H1 (cell line): Measurements from ENCODE around the gene ARL10. TPM values are rescaled to one million over a fixed set of nuclear protein-coding genes. Genes with fewer than 3 reads are reported as not detected.

Experiments
- MAFK ChIP-seq: IDR thresholded peaks from 2 replicates; pipeline ENCODE4 v1.6.1; 2012; ENCODE audit warnings: low read depth, mild to moderate bottlenecking, improper control_type of control experiment, low read length
- RXRA ChIP-seq: IDR thresholded peaks from 2 replicates; pipeline ENCODE4 v1.6.1; 2011; ENCODE audit warnings: low read depth, mild to moderate bottlenecking, low read length, moderate library complexity; ENCODE audit not compliant: insufficient read depth
- SIN3A ChIP-seq, 2 experiments: IDR thresholded peaks in 1 of 2; conservative IDR thresholded peaks in 1 of 2; 2 replicates each; pipeline ENCODE4 v1.6.1; 2011 to 2012; ENCODE audit warnings: low read length in 2 of 2, improper control_type of control experiment in 1 of 2, low read depth in 1 of 2, mild to moderate bottlenecking in 1 of 2
- SIX5 ChIP-seq: IDR thresholded peaks from 2 replicates; pipeline ENCODE4 v1.6.1; 2011; ENCODE audit warnings: mild to moderate bottlenecking, low read depth, low read length
- SP1 ChIP-seq: IDR thresholded peaks from 2 replicates; pipeline ENCODE4 v1.6.1; 2011; ENCODE audit warnings: low read depth, low read length
- SRF ChIP-seq: IDR thresholded peaks from 2 replicates; pipeline ENCODE4 v1.6.1; 2011; ENCODE audit warnings: mild to moderate bottlenecking, low read depth, low read length, moderate library complexity
- TCF12 ChIP-seq: IDR thresholded peaks from 2 replicates; pipeline ENCODE4 v1.6.1; 2011; ENCODE audit warnings: low read depth, mild to moderate bottlenecking, low read length
- USF2 ChIP-seq: IDR thresholded peaks from 2 replicates; pipeline ENCODE4 v1.6.1; 2011; ENCODE audit warnings: low read length, improper control_type of control experiment
- polyA plus RNA-seq, 7 experiments: library from polyadenylated mRNA; depleted of rRNA in 3 of 7; stranded (reverse) in 5 of 7; unstranded in 2 of 7; fragments of >200 nt in 5 of 7; fragments of 200-250 nt in 2 of 7; gene quantifications; 1 replicate in 5 of 7; 2 replicates in 1 of 7; 4 replicates in 1 of 7; pipeline versions ENCODE4 v1.2.1 to v1.2.3, GENCODE V29; 2011 to 2013; ENCODE audit warnings: missing spikeins in 2 of 7, mixed read lengths in 2 of 7
- total RNA-seq: library from RNA; stranded (reverse); fragmentation: NEBNext Ultra II Directional; extraction: Animal tissue kit (Norgen Biotek cat#: 25700); gene quantifications from 2 replicates; pipeline ENCODE4 v1.2.1, GENCODE V29; 2021

ARL10 gene
- total and polyA plus RNA-seq, 2 of the 8 experiments (the other 6 are each of a cell fraction or from before 2014, with no cell fraction given) = 3.1 to 7.4 TPM

GRCh38 chr5:176416965-176417364 is 51.7 kb downstream of the ARL10 start (continued):
- no peak for TF ChIP-seq SIN3A (conservative IDR thresholded peaks at IDR 0.05 in 1 of 2, IDR thresholded peaks at IDR 0.05 in 1 of 2; ENCODE audit: low read depth in 1 of 2, low read length in 2 of 2)
- TF ChIP-seq USF2 = no peak
- TF ChIP-seq SRF = no peak
- TF ChIP-seq MAFK = no peak
- TF ChIP-seq RXRA = no peak
- TF ChIP-seq SIX5 = no peak
- no peak for TF ChIP-seq TCF12
- TF ChIP-seq SP1 = no peak
